IPS DF 19.7 (cell line): Measurements from ENCODE around the gene PRKAG2.

ENCODE experiments used
- DNase-seq: peaks from one replicate; pipeline ENCODE4 v3.0.0-alpha.2; 2013; ENCODE audit warnings: low read depth, low spot score

PRKAG2 gene

GRCh38 chr7:151518105-151518946, 358.6 kb downstream of the PRKAG2 start:
- no peak for DNase-seq

- no peak for DNase-seq
These were observed 359.3 kb downstream of the PRKAG2 start for GRCh38 chr7:151517601-151518104.

GRCh38 chr7:151515276-151515565, 361.7 kb downstream of the PRKAG2 start:
- no peak for DNase-seq

GRCh38 chr7:151514461-151515275, 362.2 kb downstream of the PRKAG2 start:
- DNase-seq: no peak

- DNase-seq: no peak
These were observed 363.8 kb downstream of the PRKAG2 start for GRCh38 chr7:151513133-151513532.

GRCh38 chr7:151512353-151512752, 364.6 kb downstream of the PRKAG2 start:
- DNase-seq: no peak

GRCh38 chr7:151511946-151512345, 365.0 kb downstream of the PRKAG2 start:
- DNase-seq: no peak

GRCh38 chr7:151511270-151511669, 365.6 kb downstream of the PRKAG2 start:
- no peak for DNase-seq

- no peak for DNase-seq
These were observed 367.1 kb downstream of the PRKAG2 start for GRCh38 chr7:151509670-151510333.

- no peak for DNase-seq
These were observed 367.9 kb downstream of the PRKAG2 start for GRCh38 chr7:151508991-151509390.

- DNase-seq: no peak
These were observed 369.1 kb downstream of the PRKAG2 start for GRCh38 chr7:151507806-151508205.

GRCh38 chr7:151506901-151507382, 370.0 kb downstream of the PRKAG2 start:
- DNase-seq: no peak
